Muscle of leg (tissue), 11 donors: Measurements from ENCODE around the gene TRPC4AP. TPM values are rescaled to one million over a fixed set of nuclear protein-coding genes. Genes with fewer than 3 reads are reported as not detected.
A peak's percentile ranks its signal among the peaks of the same experiment; 100 is the strongest.

Source experiments
- DNase-seq: peaks from one replicate; pipeline ENCODE4 v3.0.0; 2013
- H3K27ac ChIP-seq: one replicate; pipeline ENCODE4 v1.5.1; 2013; ENCODE audit warnings: mild to moderate bottlenecking, low read length, control low read depth
- H3K27me3 ChIP-seq: one replicate; pipeline ENCODE4 v1.6.1; 2013; ENCODE audit warnings: low read length; ENCODE audit not compliant: control insufficient read depth, insufficient read depth
- H3K36me3 ChIP-seq: one replicate; pipeline ENCODE4 v1.6.1; 2013; ENCODE audit warnings: low read length; ENCODE audit not compliant: control insufficient read depth, insufficient read depth
- H3K4me1 ChIP-seq: one replicate; pipeline ENCODE4 v1.6.1; 2013; ENCODE audit warnings: low read length; ENCODE audit not compliant: control insufficient read depth, insufficient read depth
- H3K4me3 ChIP-seq: one replicate; pipeline ENCODE4 v1.5.1; 2013; ENCODE audit warnings: low read length, control low read depth
- H3K9me3 ChIP-seq: replicated peaks from 2 replicates; pipeline ENCODE4 v1.6.1; 2013; ENCODE audit warnings: low read depth, low read length; ENCODE audit not compliant: control insufficient read depth
- WGBS: methylation state at CpG from one replicate; pipeline ENCODE4 v1.1.5; 2013; ENCODE audit warnings: missing lambda C conversion rate; ENCODE audit not compliant: insufficient coverage; 5-methylcytosine and 5-hydroxymethylcytosine counted together
- polyA plus RNA-seq, 8 donors: library from polyadenylated mRNA; unstranded; fragments of 120-200 nt; gene quantifications; one replicate each; pipeline versions ENCODE4 v1.2.1 to v1.2.3, GENCODE V29; 2013; ENCODE audit warnings: inconsistent platforms in 1 of 8, low replicate concordance in 1 of 8; ENCODE audit not compliant: insufficient read length in 8 of 8, insufficient read depth in 1 of 8
- total RNA-seq: library from RNA; stranded (reverse); fragments of 120-200 nt; gene quantifications from one replicate; pipeline ENCODE4 v1.2.4, GENCODE V29; 2013

Gene TRPC4AP
- total and polyA plus RNA-seq, 9 donors, result 28.6 to 61.0 (median 56.5) TPM

- 82% methylated on average over 28 of the region's 28 CpGs for WGBS
Measured at GRCh38 chr20:34998331-34998950, 94.2 kb downstream of the TRPC4AP start.

GRCh38 chr20:34997774-34998173 lies 94.8 kb downstream of the TRPC4AP start:
- Histone ChIP-seq H3K27me3 (no peaks in the 10 kb centered on the region), H3K4me1 (peaks cover 8% of the 10 kb centered on the region), H3K4me3 (no peak overlapping the region), H3K9me3 (no peaks in the 10 kb centered on the region), H3K27ac (no peak overlapping the region), H3K36me3 (peaks cover 89% of the 10 kb centered on the region)
- DNase-seq, result no peak
- 86% methylated on average over 2 of the region's 2 CpGs for WGBS

More at GRCh38 chr20:34998331-34998950, 94.2 kb downstream of the TRPC4AP start:
- DNase-seq, result no peak
- Histone ChIP-seq H3K9me3 (no peaks in the 10 kb centered on the region), H3K27me3 (no peaks in the 10 kb centered on the region), H3K4me1 (peaks cover 8% of the 10 kb centered on the region), H3K27ac (no peak overlapping the region), H3K36me3 (peaks cover 92% of the 10 kb centered on the region), H3K4me3 (no peak overlapping the region)

GRCh38 chr20:34997131-34997561 lies 95.5 kb downstream of the TRPC4AP start:
- Histone ChIP-seq H3K9me3 (no peaks in the 10 kb centered on the region), H3K4me3 (no peak overlapping the region), H3K27me3 (no peaks in the 10 kb centered on the region), H3K27ac (no peak overlapping the region), H3K36me3 (peaks cover 85% of the 10 kb centered on the region), H3K4me1 (peaks cover 8% of the 10 kb centered on the region)
- DNase-seq, result peak; percentile 73
- WGBS, result 15% methylated on average over 37 of the region's 39 CpGs

GRCh38 chr20:34996243-34997028 lies 96.2 kb downstream of the TRPC4AP start:
- H3K27ac ChIP-seq, result no peak overlapping the region
- DNase-seq, result peak; percentile 11
- no peaks in the 10 kb centered on the region for H3K9me3 ChIP-seq
- H3K27me3 ChIP-seq, result no peaks in the 10 kb centered on the region
- H3K4me3 ChIP-seq, result no peak overlapping the region
- WGBS, result 90% methylated on average over 24 of the region's 26 CpGs
- H3K4me1 ChIP-seq, result peaks cover 8% of the 10 kb centered on the region
- H3K36me3 ChIP-seq, result peaks cover 81% of the 10 kb centered on the region

GRCh38 chr20:34995696-34996095 lies 96.9 kb downstream of the TRPC4AP start:
- Histone ChIP-seq H3K27me3 (no peaks in the 10 kb centered on the region), H3K36me3 (peaks cover 75% of the 10 kb centered on the region), H3K27ac (no peak overlapping the region), H3K4me3 (no peak overlapping the region), H3K9me3 (no peaks in the 10 kb centered on the region), H3K4me1 (peaks cover 8% of the 10 kb centered on the region)
- WGBS, result 96% methylated on average over 7 of the region's 7 CpGs
- DNase-seq, result no peak

GRCh38 chr20:34995192-34995591 lies 97.4 kb downstream of the TRPC4AP start:
- H3K9me3 ChIP-seq, result no peaks in the 10 kb centered on the region
- no peak for DNase-seq
- 89% methylated on average over 14 of the region's 14 CpGs for whole genome bisulfite sequencing
- H3K27ac ChIP-seq, result no peak overlapping the region
- H3K36me3 ChIP-seq, result peaks cover 70% of the 10 kb centered on the region
- H3K27me3 ChIP-seq, result no peaks in the 10 kb centered on the region
- peaks cover 8% of the 10 kb centered on the region for H3K4me1 ChIP-seq
- H3K4me3 ChIP-seq, result no peak overlapping the region

GRCh38 chr20:34994509-34995131 lies 98.0 kb downstream of the TRPC4AP start:
- peaks cover 64% of the 10 kb centered on the region for H3K36me3 ChIP-seq
- H3K9me3 ChIP-seq, result no peaks in the 10 kb centered on the region
- peaks cover 8% of the 10 kb centered on the region for H3K4me1 ChIP-seq
- no peaks in the 10 kb centered on the region for H3K27me3 ChIP-seq
- WGBS, result 78% methylated on average over 13 of the region's 14 CpGs
- no peak overlapping the region for H3K27ac ChIP-seq
- no peak for DNase-seq
- H3K4me3 ChIP-seq, result no peak overlapping the region

GRCh38 chr20:34993941-34994508 lies 98.6 kb downstream of the TRPC4AP start:
- H3K9me3 ChIP-seq, result no peaks in the 10 kb centered on the region
- no peaks in the 10 kb centered on the region for H3K27me3 ChIP-seq
- H3K27ac ChIP-seq, result no peak overlapping the region
- H3K4me3 ChIP-seq, result no peak overlapping the region
- H3K36me3 ChIP-seq, result peaks cover 58% of the 10 kb centered on the region
- H3K4me1 ChIP-seq, result peaks cover 8% of the 10 kb centered on the region
- no peak for DNase-seq
- WGBS, result 83% methylated on average over 22 of the region's 22 CpGs

GRCh38 chr20:34992751-34993417 lies 99.7 kb downstream of the TRPC4AP start:
- H3K4me3 ChIP-seq, result no peak overlapping the region
- DNase-seq, result no peak
- no peak overlapping the region for H3K27ac ChIP-seq
- H3K36me3 ChIP-seq, result peaks cover 47% of the 10 kb centered on the region
- peaks cover 12% of the 10 kb centered on the region for H3K4me1 ChIP-seq
- H3K27me3 ChIP-seq, result no peaks in the 10 kb centered on the region
- 92% methylated on average over 20 of the region's 20 CpGs for WGBS
- H3K9me3 ChIP-seq, result no peaks in the 10 kb centered on the region
